GM12878 (cell line): ENCODE measurements around the gene CSF1R.

Experiments used
- CHD2 ChIP-seq: IDR thresholded peaks from 2 replicates; pipeline ENCODE4 v1.6.1; 2011; ENCODE audit warnings: low read depth, low read length, improper control_type of control experiment, borderline replicate concordance
- HDGF ChIP-seq: fragments of 450-650 bp; IDR thresholded peaks from 2 replicates; pipeline ENCODE4 v1.6.1; 2016; ENCODE audit warnings: antibody characterized with exemption
- POLR2A ChIP-seq: IDR thresholded peaks from 2 replicates; pipeline ENCODE4 v1.6.1; 2011; ENCODE audit warnings: low read depth, mild to moderate bottlenecking, low read length
- RFX5 ChIP-seq: IDR thresholded peaks from 2 replicates; pipeline ENCODE4 v1.6.1; 2011; ENCODE audit warnings: low read depth, low read length, improper control_type of control experiment
- SIN3A ChIP-seq: IDR thresholded peaks from 2 replicates; pipeline ENCODE4 v1.6.1; 2012; ENCODE audit warnings: low read depth, low read length, improper control_type of control experiment
- SP1 ChIP-seq: IDR thresholded peaks from one replicate; pipeline ENCODE4 v1.6.1; 2011; ENCODE audit warnings: low read depth, low read length
- WRNIP1 ChIP-seq: IDR thresholded peaks from 2 replicates; pipeline ENCODE4 v1.6.1; 2011; ENCODE audit warnings: low read depth, low read length, improper control_type of control experiment, borderline replicate concordance
- TF ChIP-seq, protein P1 (sequence below): IDR thresholded peaks from 2 replicates; pipeline ENCODE4 v1.6.1; 2011; ENCODE audit warnings: low read depth, low read length, improper control_type of control experiment, borderline replicate concordance
- TF ChIP-seq, protein P2 (sequence below): IDR thresholded peaks from 2 replicates; pipeline ENCODE4 v1.6.1; 2012; ENCODE audit warnings: mild to moderate bottlenecking, low read depth, low read length
- TF ChIP-seq, protein P3 (sequence below), 3 experiments: IDR thresholded peaks in 2 of 3; conservative IDR thresholded peaks in 1 of 3; 2 replicates each; pipeline ENCODE4 v1.5.1; 2011; ENCODE audit warnings: low read depth in 3 of 3, low read length in 3 of 3, mild to moderate bottlenecking in 3 of 3, control low read depth in 2 of 3, moderate library complexity in 2 of 3, inconsistent platforms in 1 of 3, mixed read lengths in 1 of 3; ENCODE audit not compliant: control insufficient read depth in 2 of 3, insufficient read depth in 1 of 3; ENCODE audit errors: extremely low read depth in 1 of 3

GRCh38 chr5:150092159-150092787 lies 5.9 kb upstream of the CSF1R start:
- TF ChIP-seq WRNIP1 (no peak), CHD2 (no peak), SIN3A (no peak), SP1 (no peak), RFX5 (no peak), POLR2A (no peak), HDGF (no peak)
- TF ChIP-seq, protein P1, sequence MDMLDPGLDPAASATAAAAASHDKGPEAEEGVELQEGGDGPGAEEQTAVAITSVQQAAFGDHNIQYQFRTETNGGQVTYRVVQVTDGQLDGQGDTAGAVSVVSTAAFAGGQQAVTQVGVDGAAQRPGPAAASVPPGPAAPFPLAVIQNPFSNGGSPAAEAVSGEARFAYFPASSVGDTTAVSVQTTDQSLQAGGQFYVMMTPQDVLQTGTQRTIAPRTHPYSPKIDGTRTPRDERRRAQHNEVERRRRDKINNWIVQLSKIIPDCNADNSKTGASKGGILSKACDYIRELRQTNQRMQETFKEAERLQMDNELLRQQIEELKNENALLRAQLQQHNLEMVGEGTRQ = no peak
- TF ChIP-seq, protein P2, sequence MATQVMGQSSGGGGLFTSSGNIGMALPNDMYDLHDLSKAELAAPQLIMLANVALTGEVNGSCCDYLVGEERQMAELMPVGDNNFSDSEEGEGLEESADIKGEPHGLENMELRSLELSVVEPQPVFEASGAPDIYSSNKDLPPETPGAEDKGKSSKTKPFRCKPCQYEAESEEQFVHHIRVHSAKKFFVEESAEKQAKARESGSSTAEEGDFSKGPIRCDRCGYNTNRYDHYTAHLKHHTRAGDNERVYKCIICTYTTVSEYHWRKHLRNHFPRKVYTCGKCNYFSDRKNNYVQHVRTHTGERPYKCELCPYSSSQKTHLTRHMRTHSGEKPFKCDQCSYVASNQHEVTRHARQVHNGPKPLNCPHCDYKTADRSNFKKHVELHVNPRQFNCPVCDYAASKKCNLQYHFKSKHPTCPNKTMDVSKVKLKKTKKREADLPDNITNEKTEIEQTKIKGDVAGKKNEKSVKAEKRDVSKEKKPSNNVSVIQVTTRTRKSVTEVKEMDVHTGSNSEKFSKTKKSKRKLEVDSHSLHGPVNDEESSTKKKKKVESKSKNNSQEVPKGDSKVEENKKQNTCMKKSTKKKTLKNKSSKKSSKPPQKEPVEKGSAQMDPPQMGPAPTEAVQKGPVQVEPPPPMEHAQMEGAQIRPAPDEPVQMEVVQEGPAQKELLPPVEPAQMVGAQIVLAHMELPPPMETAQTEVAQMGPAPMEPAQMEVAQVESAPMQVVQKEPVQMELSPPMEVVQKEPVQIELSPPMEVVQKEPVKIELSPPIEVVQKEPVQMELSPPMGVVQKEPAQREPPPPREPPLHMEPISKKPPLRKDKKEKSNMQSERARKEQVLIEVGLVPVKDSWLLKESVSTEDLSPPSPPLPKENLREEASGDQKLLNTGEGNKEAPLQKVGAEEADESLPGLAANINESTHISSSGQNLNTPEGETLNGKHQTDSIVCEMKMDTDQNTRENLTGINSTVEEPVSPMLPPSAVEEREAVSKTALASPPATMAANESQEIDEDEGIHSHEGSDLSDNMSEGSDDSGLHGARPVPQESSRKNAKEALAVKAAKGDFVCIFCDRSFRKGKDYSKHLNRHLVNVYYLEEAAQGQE = no peak
- TF ChIP-seq, protein P3, sequence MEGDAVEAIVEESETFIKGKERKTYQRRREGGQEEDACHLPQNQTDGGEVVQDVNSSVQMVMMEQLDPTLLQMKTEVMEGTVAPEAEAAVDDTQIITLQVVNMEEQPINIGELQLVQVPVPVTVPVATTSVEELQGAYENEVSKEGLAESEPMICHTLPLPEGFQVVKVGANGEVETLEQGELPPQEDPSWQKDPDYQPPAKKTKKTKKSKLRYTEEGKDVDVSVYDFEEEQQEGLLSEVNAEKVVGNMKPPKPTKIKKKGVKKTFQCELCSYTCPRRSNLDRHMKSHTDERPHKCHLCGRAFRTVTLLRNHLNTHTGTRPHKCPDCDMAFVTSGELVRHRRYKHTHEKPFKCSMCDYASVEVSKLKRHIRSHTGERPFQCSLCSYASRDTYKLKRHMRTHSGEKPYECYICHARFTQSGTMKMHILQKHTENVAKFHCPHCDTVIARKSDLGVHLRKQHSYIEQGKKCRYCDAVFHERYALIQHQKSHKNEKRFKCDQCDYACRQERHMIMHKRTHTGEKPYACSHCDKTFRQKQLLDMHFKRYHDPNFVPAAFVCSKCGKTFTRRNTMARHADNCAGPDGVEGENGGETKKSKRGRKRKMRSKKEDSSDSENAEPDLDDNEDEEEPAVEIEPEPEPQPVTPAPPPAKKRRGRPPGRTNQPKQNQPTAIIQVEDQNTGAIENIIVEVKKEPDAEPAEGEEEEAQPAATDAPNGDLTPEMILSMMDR (IDR thresholded peaks at IDR 0.05 in 2 of 3, conservative IDR thresholded peaks at IDR 0.05 in 1 of 3; ENCODE audit: control insufficient read depth in 2 of 3, extremely low read depth in 1 of 3, insufficient read depth in 1 of 3, low read depth in 3 of 3, low read length in 3 of 3) = no peak
